RWPE1 (cell line): ENCODE measurements around the gene KCND3.

Experiments used
- CTCF ChIA-PET: fragments of 350-600 bp; sonication (Branson Sonifier 250); formaldehyde crosslinking; extraction: SDS; loops from one replicate; lab custom pipeline; 2021; lab: Yijun Ruan, JAX
- POLR2A ChIA-PET: fragments of 400-600 bp; formaldehyde crosslinking; extraction: SDS; loops from one replicate; lab custom pipeline; 2020; ENCODE audit warnings: antibody characterized with exemption; ENCODE audit not compliant: low non-redundant PET; lab: Yijun Ruan, JAX
- DNase-seq: peaks from one replicate; pipeline ENCODE4 v3.0.0; 2012; ENCODE audit warnings: low spot score
- H3K27ac ChIP-seq: fragments of 450-650 bp; 2 replicates; pipeline ENCODE4 v1.5.1; 2017
- TF ChIP-seq, protein P1 (sequence below): fragments of 450-650 bp; conservative IDR thresholded peaks from 2 replicates; pipeline ENCODE4 v1.5.1; 2017; ENCODE audit warnings: low read depth, mild to moderate bottlenecking

The KCND3 gene

DNA sequence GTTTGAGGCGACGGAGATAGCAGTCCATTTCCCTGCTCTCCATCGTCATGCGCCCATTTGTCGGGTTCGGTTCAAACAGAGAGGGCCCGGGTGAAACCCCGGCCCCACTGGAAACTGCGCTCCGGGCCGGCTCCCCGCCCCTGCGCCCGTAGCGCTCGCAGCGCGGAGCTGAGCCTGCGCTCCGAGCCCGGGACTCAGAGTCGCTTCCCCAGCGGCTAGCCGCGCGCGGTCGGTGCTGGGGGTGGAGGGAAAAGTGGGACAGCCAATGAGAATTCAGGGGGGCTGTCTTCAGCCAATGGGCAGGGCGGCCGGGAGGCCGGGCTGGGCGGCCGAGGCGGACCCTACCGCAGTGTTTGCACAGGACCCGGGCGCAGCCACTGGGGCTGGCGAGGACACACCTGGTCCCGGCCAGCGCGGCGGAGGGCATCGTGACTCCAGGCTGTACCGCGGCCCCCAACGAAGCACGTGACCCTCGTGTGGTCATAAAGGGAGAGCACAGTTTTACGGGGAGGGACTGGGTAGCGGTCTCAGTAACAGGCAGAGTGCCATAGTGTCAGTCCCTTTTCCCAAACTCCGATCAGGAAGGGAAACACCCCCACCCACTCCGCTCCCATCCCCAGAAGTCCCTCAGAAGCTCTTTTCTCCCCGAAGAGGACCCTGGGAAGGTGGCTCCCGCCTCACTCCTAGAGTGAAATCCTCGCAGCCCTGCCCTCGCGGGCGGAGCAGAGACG lies 250.1 kb downstream of the KCND3 start, which contains the start of gene INKA2:
TSS of gene INKA2 (minus strand) at position 202 of the 731 bp plus-strand sequence. CDS start at position 49, 153 bp downstream.
- CTCF ChIA-PET, result interaction anchor here (0.6 kb wide), 1 partner anchor 630 kb away, joined by 4 read pairs; no protein-coding TSS in a partner anchor
- peak; percentile 90 for DNase-seq
- POLR2A ChIA-PET, result no interaction called here
- TF ChIP-seq, protein P1, sequence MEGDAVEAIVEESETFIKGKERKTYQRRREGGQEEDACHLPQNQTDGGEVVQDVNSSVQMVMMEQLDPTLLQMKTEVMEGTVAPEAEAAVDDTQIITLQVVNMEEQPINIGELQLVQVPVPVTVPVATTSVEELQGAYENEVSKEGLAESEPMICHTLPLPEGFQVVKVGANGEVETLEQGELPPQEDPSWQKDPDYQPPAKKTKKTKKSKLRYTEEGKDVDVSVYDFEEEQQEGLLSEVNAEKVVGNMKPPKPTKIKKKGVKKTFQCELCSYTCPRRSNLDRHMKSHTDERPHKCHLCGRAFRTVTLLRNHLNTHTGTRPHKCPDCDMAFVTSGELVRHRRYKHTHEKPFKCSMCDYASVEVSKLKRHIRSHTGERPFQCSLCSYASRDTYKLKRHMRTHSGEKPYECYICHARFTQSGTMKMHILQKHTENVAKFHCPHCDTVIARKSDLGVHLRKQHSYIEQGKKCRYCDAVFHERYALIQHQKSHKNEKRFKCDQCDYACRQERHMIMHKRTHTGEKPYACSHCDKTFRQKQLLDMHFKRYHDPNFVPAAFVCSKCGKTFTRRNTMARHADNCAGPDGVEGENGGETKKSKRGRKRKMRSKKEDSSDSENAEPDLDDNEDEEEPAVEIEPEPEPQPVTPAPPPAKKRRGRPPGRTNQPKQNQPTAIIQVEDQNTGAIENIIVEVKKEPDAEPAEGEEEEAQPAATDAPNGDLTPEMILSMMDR, result no peak
- peak within 1 kb of the TSS; percentile 97 for H3K27ac ChIP-seq

DNA sequence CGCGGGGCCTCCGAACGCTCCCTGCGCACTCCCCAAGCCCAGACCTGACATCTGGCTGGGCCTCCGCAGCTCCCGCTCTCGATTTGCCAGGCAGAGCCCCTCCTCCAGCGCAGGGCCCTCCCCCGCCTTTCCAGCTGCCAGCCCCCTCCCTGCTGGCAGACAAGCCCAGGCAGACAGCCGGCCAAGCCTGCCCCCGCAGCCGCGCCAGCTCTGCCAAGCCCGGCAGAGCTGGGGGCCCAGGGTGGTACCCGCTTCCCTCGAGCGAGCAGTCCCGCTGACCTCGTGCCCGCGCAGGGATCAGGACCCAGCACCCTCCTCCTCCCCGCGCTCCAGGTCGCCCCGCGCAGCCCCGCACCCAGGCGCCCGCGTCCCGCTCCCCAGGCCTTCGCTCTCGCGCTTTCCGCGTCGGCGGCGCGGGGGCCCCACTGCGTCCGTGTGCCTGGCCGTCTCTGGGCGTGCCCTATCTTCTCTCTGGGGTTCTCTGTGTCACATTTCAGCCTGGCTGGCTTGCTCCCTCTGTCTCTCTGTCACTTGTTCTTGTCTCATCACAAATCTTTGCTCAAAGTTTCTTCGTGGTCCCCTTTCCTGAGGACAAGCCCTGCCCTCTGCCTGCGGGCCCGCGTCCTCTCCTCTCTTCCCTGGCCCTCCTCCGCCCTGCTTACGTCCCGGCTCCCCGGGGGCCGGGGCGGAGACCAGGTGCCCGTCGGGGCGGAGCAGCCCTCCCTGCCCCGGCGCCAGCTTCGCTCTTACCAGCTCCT lies 250.9 kb downstream of the KCND3 start:
- H3K27ac ChIP-seq, result peak overlapping the region; percentile 97
- CTCF ChIA-PET, result interaction anchor here (0.6 to 0.7 kb wide), 2 partner anchors 48 to 631 kb away, joined by 4 read pairs; no protein-coding TSS in a partner anchor
- TF ChIP-seq, protein P1, result no peak
- POLR2A ChIA-PET, result no interaction called here
- peak; percentile 68 for DNase-seq

DNA sequence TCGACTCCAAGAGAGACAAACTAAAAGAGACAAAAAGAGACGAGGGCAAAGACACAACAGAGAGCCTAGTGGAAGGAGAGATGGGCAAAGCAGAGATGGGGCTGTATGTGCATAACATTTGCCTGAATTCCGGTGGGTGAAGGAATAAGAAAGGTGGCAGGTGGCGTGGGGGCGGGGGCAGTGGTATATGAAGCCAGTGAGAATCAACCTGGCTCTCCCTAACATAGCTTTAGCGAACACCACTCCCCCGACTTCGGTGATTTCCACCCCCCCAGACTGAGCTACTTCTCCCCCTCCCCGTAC lies 251.4 kb downstream of the KCND3 start:
- peak overlapping the region; percentile 97 for H3K27ac ChIP-seq
- POLR2A ChIA-PET, result no interaction called here
- TF ChIP-seq, protein P1, result no peak
- no peak for DNase-seq
- CTCF ChIA-PET, result interaction anchor here (0.7 kb wide), 1 partner anchor 48 kb away, joined by 4 read pairs; no protein-coding TSS in a partner anchor

DNA sequence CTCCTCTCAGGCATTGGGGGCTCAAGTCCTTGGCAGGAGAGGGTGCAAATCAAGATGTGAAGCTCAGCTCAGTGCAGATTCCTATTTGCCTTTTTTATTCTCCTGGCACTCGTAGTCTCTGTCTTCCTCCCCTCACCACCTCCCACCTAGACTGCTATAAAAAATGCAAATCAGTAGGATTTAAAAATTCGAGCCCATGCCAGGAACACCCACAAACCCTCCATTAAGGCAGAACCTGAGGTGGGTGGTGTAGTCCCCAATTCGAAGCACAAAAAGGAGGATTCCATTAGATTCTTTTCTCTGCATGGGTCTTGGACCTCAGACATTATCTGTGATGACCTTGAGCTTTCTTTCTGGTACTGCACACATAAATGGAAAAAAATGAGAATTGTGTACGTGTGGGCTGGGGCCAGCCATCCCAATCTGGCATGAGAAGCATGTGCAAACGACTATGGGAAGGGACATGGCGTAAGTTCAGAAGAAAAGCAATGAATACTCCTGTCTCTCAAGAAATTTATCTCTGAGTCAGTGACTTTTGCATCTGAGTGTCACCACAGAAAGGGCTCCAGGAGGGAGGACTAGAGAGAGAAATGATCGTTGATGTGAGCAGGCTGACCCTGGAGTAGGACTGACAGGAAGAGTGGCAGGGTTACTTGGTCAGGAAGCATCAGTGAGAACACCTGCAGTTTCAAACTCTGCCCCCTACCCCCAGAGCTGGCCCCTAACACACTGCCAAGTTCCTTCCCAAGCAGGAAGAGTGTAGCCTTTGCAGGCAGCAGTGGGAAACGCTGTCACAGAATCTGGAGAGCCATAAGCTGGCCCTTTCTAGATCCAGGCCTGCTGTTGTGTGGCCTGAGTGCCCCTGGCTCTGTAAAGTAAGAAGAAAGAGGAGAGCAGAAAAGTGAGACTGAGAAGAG lies 252.0 kb downstream of the KCND3 start:
- TF ChIP-seq, protein P1, result no peak
- peak overlapping the region; percentile 97 for H3K27ac ChIP-seq
- DNase-seq, result no peak
- ChIA-PET CTCF (interaction anchor here (0.7 to 1.1 kb wide), 3 partner anchors 10 to 297 kb away, joined by 3 read pairs; no protein-coding TSS in a partner anchor), POLR2A (no interaction called here)

DNA sequence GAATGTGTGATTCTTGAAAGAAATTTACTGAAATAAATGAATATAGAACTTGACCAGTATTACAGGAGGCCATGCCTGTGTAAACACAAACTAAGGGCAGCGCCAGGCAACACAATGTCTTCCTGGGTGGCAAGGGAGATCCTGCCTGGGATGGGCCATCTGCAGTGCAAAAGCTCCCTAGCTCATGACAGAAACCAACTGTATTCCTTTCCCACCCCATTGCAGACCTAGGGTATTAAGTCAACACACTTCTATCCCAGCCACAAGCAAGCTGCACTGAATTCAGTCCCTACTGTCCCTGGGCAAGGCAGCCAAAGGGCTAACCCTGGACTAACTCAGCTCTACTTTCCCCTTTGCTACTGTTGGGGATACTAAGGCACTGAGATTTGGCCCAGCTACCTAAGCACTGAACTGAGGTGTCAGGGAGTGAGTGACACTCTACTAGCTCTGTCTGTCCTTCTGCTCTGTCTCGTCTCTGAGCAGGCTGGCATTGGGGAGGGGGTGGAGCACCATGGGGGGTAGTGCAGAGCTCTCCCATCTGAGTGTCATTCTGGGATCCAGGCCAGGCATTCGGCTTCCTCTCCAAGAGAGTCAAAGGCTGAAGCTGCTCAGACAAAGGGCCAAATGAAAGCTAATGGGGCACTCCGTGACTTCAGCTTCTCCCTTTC lies 252.8 kb downstream of the KCND3 start:
- TF ChIP-seq, protein P1, result no peak

More for the DNA sequence above, 252.8 kb downstream of the KCND3 start:
- CTCF ChIA-PET, result interaction anchor here (0.6 to 1.1 kb wide), 4 partner anchors 11 to 297 kb away, joined by 3 read pairs; no protein-coding TSS in a partner anchor
- DNase-seq, result no peak
- H3K27ac ChIP-seq, result no peak overlapping the region
- POLR2A ChIA-PET, result no interaction called here
